IPS-18a (cell line): ENCODE data around the gene CD79A.

Experiments
- H3K27ac ChIP-seq: one replicate; pipeline ENCODE4 v1.5.1; 2013; ENCODE audit warnings: low read length
- H3K27me3 ChIP-seq: one replicate; pipeline ENCODE4 v1.6.1; 2013; ENCODE audit warnings: mild to moderate bottlenecking, low read length; ENCODE audit not compliant: control insufficient read depth, insufficient read depth
- H3K36me3 ChIP-seq: one replicate; pipeline ENCODE4 v1.6.1; 2013; ENCODE audit warnings: low read depth, low read length; ENCODE audit not compliant: control insufficient read depth
- H3K4me1 ChIP-seq: one replicate; pipeline ENCODE4 v1.6.1; 2013; ENCODE audit warnings: low read depth, low read length; ENCODE audit not compliant: control insufficient read depth
- H3K4me3 ChIP-seq: one replicate; pipeline ENCODE4 v1.5.1; 2013; ENCODE audit warnings: low read length
- H3K9ac ChIP-seq: one replicate; pipeline ENCODE4 v1.6.1; 2013; ENCODE audit warnings: mild to moderate bottlenecking, low read length, moderate library complexity
- H3K9me3 ChIP-seq: one replicate; pipeline ENCODE4 v1.6.1; 2013; ENCODE audit warnings: low read depth, low read length; ENCODE audit not compliant: control insufficient read depth

Gene CD79A

GRCh38 chr19:41879080-41879479 lies 2.0 kb downstream of the CD79A start:
- Histone ChIP-seq H3K9me3 (no peaks in the 10 kb centered on the region), H3K36me3 (no peaks in the 10 kb centered on the region), H3K9ac (no peak overlapping the region), H3K4me3 (no peak overlapping the region), H3K27ac (no peak overlapping the region), H3K4me1 (no peaks in the 10 kb centered on the region), H3K27me3 (peaks cover 32% of the 10 kb centered on the region)

DNA sequence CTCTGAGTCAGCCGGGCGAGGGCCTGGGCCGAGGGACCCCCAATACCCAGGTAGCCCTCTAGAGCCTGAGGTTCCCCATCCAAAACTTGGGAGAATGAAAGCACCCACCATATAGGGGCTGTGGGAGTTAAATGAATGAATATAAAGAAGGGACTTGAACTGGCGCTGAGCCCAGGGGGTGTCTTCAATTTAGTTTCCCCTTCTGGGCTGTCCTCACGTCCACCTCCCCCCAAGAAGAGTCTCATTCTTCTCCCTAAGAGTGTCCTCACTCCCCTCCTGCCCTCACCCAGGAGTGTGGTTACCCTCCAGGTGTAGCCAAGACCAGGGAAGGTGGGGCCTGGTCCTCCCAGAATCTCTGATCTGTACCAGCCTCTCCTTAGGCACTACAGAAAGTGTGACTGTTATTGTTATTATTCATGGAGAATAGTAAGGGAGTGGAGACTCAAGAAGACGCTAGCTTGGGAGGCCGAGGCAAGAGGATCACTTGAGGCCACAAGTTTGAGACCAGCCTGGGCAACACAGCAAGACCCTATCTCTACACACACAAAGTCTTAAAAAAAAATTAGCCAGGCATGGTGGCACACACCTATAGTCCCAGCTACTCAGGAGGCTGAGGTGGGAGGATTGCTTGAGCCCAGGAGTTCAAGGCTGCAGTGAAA lies 2.7 kb downstream of the CD79A start:
- Histone ChIP-seq H3K27ac (no peak overlapping the region), H3K4me3 (no peak overlapping the region), H3K36me3 (no peaks in the 10 kb centered on the region), H3K4me1 (no peaks in the 10 kb centered on the region), H3K9me3 (no peaks in the 10 kb centered on the region), H3K9ac (no peak overlapping the region), H3K27me3 (peaks cover 32% of the 10 kb centered on the region)

DNA sequence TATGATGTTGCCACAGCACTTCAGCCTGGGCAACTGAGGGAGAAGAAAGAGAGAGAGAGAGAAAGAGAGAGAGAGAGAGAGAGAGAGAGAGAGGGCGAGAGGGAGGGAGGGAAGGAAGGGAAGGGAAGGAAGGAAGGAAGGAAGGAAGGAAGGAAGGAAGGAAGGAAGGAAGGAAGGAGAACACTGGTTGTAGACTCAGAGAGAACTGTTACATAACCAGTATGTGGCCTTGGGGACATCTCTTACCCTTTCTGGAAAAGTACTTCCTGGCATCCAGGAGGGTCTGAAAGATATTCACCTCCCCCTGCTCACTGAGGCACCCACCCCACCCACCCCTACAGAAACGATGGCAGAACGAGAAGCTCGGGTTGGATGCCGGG lies 3.2 kb downstream of the CD79A start:
- Histone ChIP-seq H3K27me3 (peaks cover 32% of the 10 kb centered on the region), H3K9ac (no peak overlapping the region), H3K4me3 (no peak overlapping the region), H3K27ac (no peak overlapping the region), H3K9me3 (no peaks in the 10 kb centered on the region), H3K4me1 (no peaks in the 10 kb centered on the region), H3K36me3 (no peaks in the 10 kb centered on the region)

DNA sequence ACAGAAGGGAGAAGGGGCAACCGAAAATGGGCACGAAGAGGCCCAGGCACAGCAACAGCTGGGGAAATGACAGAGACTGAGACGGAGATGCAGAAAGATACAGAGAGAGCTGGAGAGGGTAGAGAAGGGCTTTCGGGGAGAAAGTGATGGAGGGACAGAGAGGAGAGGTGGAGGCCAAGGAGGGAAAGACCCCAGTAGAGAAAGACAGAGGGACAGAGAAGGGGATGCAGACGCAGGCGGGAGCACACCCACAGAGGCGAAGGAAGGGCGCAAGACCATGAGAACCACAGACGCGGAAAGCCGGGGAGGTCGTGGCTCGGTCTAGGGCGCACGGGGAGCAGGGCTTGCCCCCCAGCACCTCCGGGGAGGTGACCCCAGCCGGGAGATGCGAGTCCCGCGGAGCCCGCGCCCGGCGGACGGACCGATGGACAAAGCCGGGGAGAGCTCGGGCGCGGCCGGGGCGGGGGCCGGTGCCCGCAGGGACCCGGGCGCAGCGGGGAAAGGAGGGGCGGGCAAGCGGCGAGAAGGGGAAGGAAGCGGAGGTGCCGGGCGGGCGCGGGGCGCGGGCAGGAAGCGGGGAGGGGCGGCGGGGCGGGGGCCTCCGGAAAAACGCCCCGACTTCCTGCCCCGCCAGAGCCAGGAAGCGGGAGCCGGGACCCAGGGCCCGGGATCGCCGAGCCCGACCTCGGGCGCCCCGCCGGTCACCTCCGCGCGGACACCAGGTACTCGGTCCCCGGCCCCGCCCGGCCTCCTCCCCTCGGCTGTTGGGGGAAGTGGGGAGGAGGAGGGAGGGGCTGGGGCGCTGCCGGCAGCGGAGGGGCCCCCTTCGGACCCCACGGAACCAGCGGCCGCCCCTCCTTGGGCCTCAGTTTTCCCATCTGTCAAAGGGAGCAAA lies 5.7 kb downstream of the CD79A start, which contains the start of gene ARHGEF1:
Gene ARHGEF1, plus strand, starts transcription at position 617 of the 895 bp plus-strand sequence. CDS start 4,899 bp downstream, outside the sequence.
- H3K4me1 ChIP-seq, result peaks cover 9% of the 10 kb centered on the region

GRCh38 chr19:41883463-41883820 lies 6.4 kb downstream of the CD79A start:
- peak overlapping the region; percentile 79 for H3K4me3 ChIP-seq
- H3K27ac ChIP-seq, result no peak overlapping the region
- H3K9me3 ChIP-seq, result no peaks in the 10 kb centered on the region
- peaks cover 32% of the 10 kb centered on the region for H3K27me3 ChIP-seq
- peaks cover 15% of the 10 kb centered on the region for H3K4me1 ChIP-seq
- H3K36me3 ChIP-seq, result no peaks in the 10 kb centered on the region
- peak overlapping the region; percentile 45 for H3K9ac ChIP-seq

More for the DNA sequence above, 5.7 kb downstream of the CD79A start, which contains the start of gene ARHGEF1:
- peak within 1 kb of the TSS; percentile 79 for H3K4me3 ChIP-seq
- no peak within 1 kb of the TSS for H3K27ac ChIP-seq
- peak within 1 kb of the TSS; percentile 45 for H3K9ac ChIP-seq
- H3K9me3 ChIP-seq, result no peaks in the 10 kb centered on the region
- H3K36me3 ChIP-seq, result no peaks in the 10 kb centered on the region
- peaks cover 32% of the 10 kb centered on the region for H3K27me3 ChIP-seq

DNA sequence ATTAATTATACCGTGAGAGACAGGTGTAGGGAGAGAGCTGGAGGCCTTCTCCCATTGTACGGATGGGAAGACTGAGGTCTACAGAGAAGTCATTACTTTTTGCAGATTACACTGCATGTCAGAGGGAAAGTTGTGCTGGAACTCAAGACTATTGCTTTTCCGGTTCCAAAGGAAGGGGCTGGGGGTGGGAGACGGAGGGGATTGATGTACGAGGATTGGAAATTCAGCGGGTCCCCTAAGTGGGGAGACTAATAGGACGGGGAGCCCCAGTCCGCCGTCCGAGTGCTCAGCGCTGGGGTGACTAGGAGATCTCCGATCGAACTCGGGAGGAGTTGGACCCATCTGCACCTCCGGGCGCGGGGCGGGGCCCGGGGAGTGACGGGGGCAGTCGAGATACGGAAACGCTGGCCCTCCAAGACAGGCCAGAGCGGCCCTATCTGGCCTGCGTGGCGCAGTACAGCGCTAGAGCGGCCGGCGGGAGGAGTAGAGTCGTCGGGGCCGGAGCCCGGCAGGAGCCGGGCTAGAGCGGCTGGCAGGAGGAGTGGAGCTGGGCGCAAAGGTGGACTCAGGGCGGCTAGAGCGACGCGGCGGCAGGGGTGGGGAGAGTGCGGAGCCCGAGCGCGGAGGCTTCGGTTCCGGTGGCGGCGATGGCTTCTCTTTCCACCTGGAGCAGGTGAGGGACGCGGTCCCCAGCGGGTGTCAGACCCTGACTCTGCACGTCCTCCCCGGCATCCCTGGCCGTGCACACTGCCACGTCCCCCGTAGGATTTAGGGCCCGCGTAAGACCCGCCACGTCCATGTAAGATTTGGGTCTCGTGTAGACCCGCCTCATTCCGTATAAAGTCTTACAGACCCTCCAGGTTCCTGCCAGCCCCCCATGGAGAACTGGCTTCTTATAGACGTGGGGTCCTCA lies 7.0 kb downstream of the CD79A start:
- peak overlapping the region; percentile 79 for H3K4me3 ChIP-seq
- no peak overlapping the region for H3K27ac ChIP-seq
- H3K36me3 ChIP-seq, result peaks cover under 1% of the 10 kb centered on the region
- H3K4me1 ChIP-seq, result peaks cover 15% of the 10 kb centered on the region
- H3K9me3 ChIP-seq, result no peaks in the 10 kb centered on the region
- H3K9ac ChIP-seq, result peak overlapping the region; percentile 45
- peaks cover 32% of the 10 kb centered on the region for H3K27me3 ChIP-seq

GRCh38 chr19:41886761-41887710 lies 10.0 kb downstream of the CD79A start:
- Histone ChIP-seq H3K27ac (no peak overlapping the region), H3K9ac (peak overlapping the region; percentile 13), H3K9me3 (no peaks in the 10 kb centered on the region), H3K4me1 (peaks cover 15% of the 10 kb centered on the region), H3K4me3 (no peak overlapping the region), H3K36me3 (peaks cover 4% of the 10 kb centered on the region), H3K27me3 (peaks cover 18% of the 10 kb centered on the region)

- no peak overlapping the region for H3K27ac ChIP-seq
- no peak overlapping the region for H3K4me3 ChIP-seq
- H3K27me3 ChIP-seq, result peaks cover 10% of the 10 kb centered on the region
- H3K9ac ChIP-seq, result peak overlapping the region; percentile 13
- H3K4me1 ChIP-seq, result peaks cover 15% of the 10 kb centered on the region
- no peaks in the 10 kb centered on the region for H3K9me3 ChIP-seq
- H3K36me3 ChIP-seq, result peaks cover 4% of the 10 kb centered on the region
Observed at GRCh38 chr19:41887711-41888382, 10.8 kb downstream of the CD79A start.

DNA sequence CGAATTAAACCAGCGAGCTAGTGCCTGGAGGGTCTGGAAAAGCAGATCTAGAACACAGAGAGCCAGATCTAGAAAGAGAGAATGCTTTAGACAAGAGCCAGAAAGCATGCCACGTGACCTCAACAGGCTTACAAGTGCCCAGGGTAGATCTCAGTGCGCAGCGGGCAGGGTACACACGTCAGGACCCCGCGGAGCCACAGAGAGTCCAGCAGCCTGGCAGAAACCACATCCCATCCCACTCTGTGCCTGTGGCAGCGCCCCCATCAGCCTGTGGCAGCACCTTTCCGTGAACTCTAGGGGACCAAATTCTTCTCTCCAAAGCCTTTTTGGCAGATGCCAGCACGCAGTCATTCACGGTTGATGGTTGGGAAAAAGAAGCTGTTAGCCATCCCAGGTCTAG lies 11.8 kb downstream of the CD79A start:
- Histone ChIP-seq H3K4me1 (peaks cover 15% of the 10 kb centered on the region), H3K4me3 (no peak overlapping the region), H3K36me3 (peaks cover 4% of the 10 kb centered on the region), H3K9ac (no peak overlapping the region), H3K27ac (no peak overlapping the region), H3K27me3 (no peaks in the 10 kb centered on the region), H3K9me3 (no peaks in the 10 kb centered on the region)

DNA sequence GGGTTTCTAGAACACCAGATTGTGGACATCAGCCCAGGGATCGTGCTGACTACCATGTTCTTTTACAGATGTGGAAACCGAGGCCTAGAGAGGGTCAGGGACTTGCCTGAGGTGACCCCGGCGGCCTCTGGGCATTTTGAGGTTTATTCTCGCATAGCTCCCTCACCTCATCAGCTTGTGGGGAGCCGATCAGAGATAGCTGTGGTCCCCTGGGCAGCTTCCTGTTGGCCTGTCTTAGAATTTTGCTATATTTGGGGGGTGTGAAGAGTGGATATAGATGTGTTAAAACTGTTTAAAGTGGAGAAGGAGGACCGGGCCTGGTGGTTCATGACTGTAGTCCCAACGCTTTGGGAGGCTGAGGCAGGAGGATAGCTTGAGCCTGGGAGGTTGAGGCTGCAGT lies 12.8 kb downstream of the CD79A start:
- no peaks in the 10 kb centered on the region for H3K9me3 ChIP-seq
- no peak overlapping the region for H3K27ac ChIP-seq
- no peak overlapping the region for H3K9ac ChIP-seq
- H3K36me3 ChIP-seq, result peaks cover 4% of the 10 kb centered on the region
- H3K27me3 ChIP-seq, result no peaks in the 10 kb centered on the region
- peaks cover 15% of the 10 kb centered on the region for H3K4me1 ChIP-seq
- no peak overlapping the region for H3K4me3 ChIP-seq
